Small intestine (tissue), 16 donors: ENCODE measurements around the gene LCE1D. TPM values are rescaled to one million over a fixed set of nuclear protein-coding genes. Genes with fewer than 3 reads are reported as not detected.

Experiments used
- DNase-seq, 2 donors: peaks; one replicate each; pipeline versions ENCODE4 v3.0.0 to v3.0.0-alpha.2; 2013
- FAIRE-seq: peaks from 2 replicates; lab custom pipeline; 2012; peaks lifted over from hg19 to GRCh38; lab: Jason Lieb, UNC
- H3K27ac ChIP-seq, 3 donors: one replicate each; pipeline ENCODE4 v1.5.1; 2013; ENCODE audit warnings: low read length in 2 of 3, mild to moderate bottlenecking in 2 of 3, control low read depth in 1 of 3, inconsistent platforms in 1 of 3, low read depth in 1 of 3, moderate library complexity in 1 of 3
- H3K27me3 ChIP-seq, 3 donors: one replicate each; pipeline ENCODE4 v1.6.1; 2013; ENCODE audit warnings: low read length in 3 of 3, inconsistent platforms in 1 of 3; ENCODE audit not compliant: control insufficient read depth in 3 of 3, insufficient read depth in 3 of 3
- H3K36me3 ChIP-seq, 3 donors: one replicate each; pipeline ENCODE4 v1.6.1; 2013; ENCODE audit warnings: low read length in 3 of 3, inconsistent platforms in 1 of 3, low read depth in 1 of 3, mild to moderate bottlenecking in 1 of 3, moderate library complexity in 1 of 3; ENCODE audit not compliant: control insufficient read depth in 3 of 3, insufficient read depth in 2 of 3
- H3K4me1 ChIP-seq, 3 donors: one replicate each; pipeline ENCODE4 v1.6.1; 2013; ENCODE audit warnings: low read length in 2 of 3, inconsistent platforms in 1 of 3, low read depth in 1 of 3, mild to moderate bottlenecking in 1 of 3, moderate library complexity in 1 of 3; ENCODE audit not compliant: control insufficient read depth in 3 of 3, insufficient read depth in 2 of 3
- H3K4me3 ChIP-seq, 3 donors: one replicate each; pipeline ENCODE4 v1.5.1; 2013; ENCODE audit warnings: low read length in 3 of 3, control low read depth in 1 of 3, inconsistent platforms in 1 of 3, low read depth in 1 of 3, mild to moderate bottlenecking in 1 of 3, moderate library complexity in 1 of 3
- H3K9me3 ChIP-seq, 2 donors: one replicate each; pipeline ENCODE4 v1.6.1; 2013; ENCODE audit warnings: low read depth in 1 of 2, low read length in 1 of 2; ENCODE audit not compliant: control insufficient read depth in 2 of 2, insufficient read depth in 1 of 2
- WGBS, 3 donors: extraction: QIAGEN DNeasy Blood & Tissue Kit; methylation state at CpG; one replicate each; pipeline ENCODE4 v1.1.7; 2013; 5-methylcytosine and 5-hydroxymethylcytosine counted together
- long read RNA-seq, 10 donors: transcript quantifications; one replicate each; lab custom pipeline, GENCODE V29; 2026
- polyA plus RNA-seq, 4 donors: library from polyadenylated mRNA; stranded (reverse) in 3 of 4; unstranded in 1 of 4; fragments of 200-250 nt in 3 of 4; fragments of 120-200 nt in 1 of 4; gene quantifications; one replicate each; pipeline versions ENCODE4 v1.2.1 to v1.2.3, GENCODE V29; 2013
- donor health status: healthy with polysubstance abuse.
- donor health status: control.
- donor health status: control.
- donor health status: Bipolar disorder and iron deficiency.
- donor health status: healthy.

LCE1D gene
- not detected for polyA plus RNA-seq
- long read RNA-seq, donor 1, result 0 reads
- long read RNA-seq, donor 2, result 0 reads
- long read RNA-seq, donor 3, result 0 reads
- long read RNA-seq, donor 4, result 0 reads
- long read RNA-seq, donor 5, result 0 reads
- long read RNA-seq, donor 6, result 0 reads
- long read RNA-seq, donor 7, result 0 reads
- long read RNA-seq, donor 8, result 0 reads
- long read RNA-seq, donor 9, result 0 reads
- long read RNA-seq, donor 10, result 0 reads

GRCh38 chr1:152796421-152796820, at the start of gene LCE1D:
LCE1D (plus strand) TSS chr1:152796721; CDS start chr1:152797795, 1,074 bp downstream.
- Histone ChIP-seq H3K27ac (no peak within 1 kb of the TSS), H3K4me1 (no peaks in the 10 kb centered on the region), H3K27me3 (no peaks in the 10 kb centered on the region), H3K36me3 (no peaks in the 10 kb centered on the region), H3K4me3 (no peak within 1 kb of the TSS), H3K9me3 (no peaks in the 10 kb centered on the region)
- no peak for FAIRE-seq
- no peak for DNase-seq
- WGBS, 3 donors, result 28 to 40% (median 36%) methylated on average over 3 of the region's 3 CpGs

- 43 to 51% (median 45%) methylated on average over 1 of the region's 1 CpG for whole genome bisulfite sequencing, 3 donors
- H3K4me1 ChIP-seq, result no peaks in the 10 kb centered on the region
- no peak for FAIRE-seq
- no peaks in the 10 kb centered on the region for H3K36me3 ChIP-seq
- H3K27me3 ChIP-seq, result peaks cover 0 to 6% (median 0%) of the 10 kb centered on the region in 3 donors
- H3K4me3 ChIP-seq, result no peak overlapping the region
- no peak for DNase-seq
- H3K9me3 ChIP-seq, result no peaks in the 10 kb centered on the region
- H3K27ac ChIP-seq, result no peak overlapping the region
These were observed 48.7 kb upstream of the LCE1D start for GRCh38 chr1:152747831-152748230.

GRCh38 chr1:152752225-152752624, 44.3 kb upstream of the LCE1D start:
- FAIRE-seq, result no peak
- WGBS, 3 donors, result 6 to 27% (median 13%) methylated on average over 1 of the region's 1 CpG
- H3K36me3 ChIP-seq, result no peaks in the 10 kb centered on the region

GRCh38 chr1:152753586-152753985, 42.9 kb upstream of the LCE1D start:
- H3K27ac ChIP-seq, result no peak overlapping the region
- FAIRE-seq, result no peak
- H3K9me3 ChIP-seq, result no peaks in the 10 kb centered on the region
- no peaks in the 10 kb centered on the region for H3K36me3 ChIP-seq
- 4 to 34% (median 11%) methylated on average over 1 of the region's 1 CpG for WGBS, 3 donors
- DNase-seq, result no peak
- no peak overlapping the region for H3K4me3 ChIP-seq
- peaks cover 0 to 3% (median 0%) of the 10 kb centered on the region in 3 donors for H3K27me3 ChIP-seq
- H3K4me1 ChIP-seq, result no peaks in the 10 kb centered on the region

More at GRCh38 chr1:152752225-152752624, 44.3 kb upstream of the LCE1D start:
- H3K27ac ChIP-seq, result no peak overlapping the region
- DNase-seq, result no peak
- H3K9me3 ChIP-seq, result no peaks in the 10 kb centered on the region
- no peak overlapping the region for H3K4me3 ChIP-seq
- no peaks in the 10 kb centered on the region for H3K4me1 ChIP-seq
- peaks cover 0 to 3% (median 0%) of the 10 kb centered on the region in 3 donors for H3K27me3 ChIP-seq

- H3K27ac ChIP-seq, result no peak overlapping the region
- H3K36me3 ChIP-seq, result no peaks in the 10 kb centered on the region
- H3K27me3 ChIP-seq, result peaks cover 0 to 3% (median 0%) of the 10 kb centered on the region in 3 donors
- no peaks in the 10 kb centered on the region for H3K9me3 ChIP-seq
- no peaks in the 10 kb centered on the region for H3K4me1 ChIP-seq
- no peak for DNase-seq
- H3K4me3 ChIP-seq, result no peak overlapping the region
- WGBS, 3 donors, result 40 to 73% (median 70%) methylated on average over 1 to 2 of the region's 2 CpGs
- no peak for FAIRE-seq
These were observed 39.6 kb upstream of the LCE1D start for GRCh38 chr1:152756872-152757271.

GRCh38 chr1:152757747-152758146, 38.8 kb upstream of the LCE1D start, which contains the start of gene KPRP:
KPRP (plus strand) TSS chr1:152758025; CDS start chr1:152759589, 1,564 bp downstream.
- H3K27ac ChIP-seq, result no peak within 1 kb of the TSS
- no peak for DNase-seq
- H3K4me3 ChIP-seq, result no peak within 1 kb of the TSS
- no peaks in the 10 kb centered on the region for H3K4me1 ChIP-seq
- no peak for FAIRE-seq
- WGBS, 3 donors, result 55 to 77% (median 73%) methylated on average over 6 of the region's 6 CpGs
- no peaks in the 10 kb centered on the region for H3K27me3 ChIP-seq
- no peaks in the 10 kb centered on the region for H3K36me3 ChIP-seq
- no peaks in the 10 kb centered on the region for H3K9me3 ChIP-seq

GRCh38 chr1:152758636-152759035, 37.9 kb upstream of the LCE1D start:
- FAIRE-seq (no peak), DNase-seq (no peak)
- H3K36me3 ChIP-seq, result no peaks in the 10 kb centered on the region
- H3K27me3 ChIP-seq, result no peaks in the 10 kb centered on the region
- H3K9me3 ChIP-seq, result no peaks in the 10 kb centered on the region
- no peak overlapping the region for H3K4me3 ChIP-seq
- WGBS, 3 donors, result 63 to 80% (median 64%) methylated on average over 4 of the region's 4 CpGs
- no peak overlapping the region for H3K27ac ChIP-seq
- H3K4me1 ChIP-seq, result no peaks in the 10 kb centered on the region

GRCh38 chr1:152759453-152760173, 36.9 kb upstream of the LCE1D start:
- Histone ChIP-seq H3K4me1 (no peaks in the 10 kb centered on the region), H3K27me3 (no peaks in the 10 kb centered on the region), H3K4me3 (no peak overlapping the region), H3K36me3 (no peaks in the 10 kb centered on the region), H3K27ac (no peak overlapping the region), H3K9me3 (no peaks in the 10 kb centered on the region)
- 71 to 90% (median 81%) methylated on average over 8 of the region's 8 CpGs for WGBS, 3 donors
- no peak for FAIRE-seq
- DNase-seq, result no peak
